Keratinocyte (primary cell): ENCODE measurements around the gene SNX3. TPM values are rescaled to one million over a fixed set of nuclear protein-coding genes. Genes with fewer than 3 reads are reported as not detected.

Experiments used
- DNase-seq: peaks from one replicate; pipeline ENCODE4 v3.0.0-alpha.2; 2011; ENCODE audit warnings: low read depth, missing footprints, low spot score
- FAIRE-seq: peaks from 2 replicates; lab custom pipeline; 2011; peaks lifted over from hg19 to GRCh38; lab: Jason Lieb, UNC
- H2AFZ ChIP-seq: 2 replicates; pipeline ENCODE4 v1.6.0; 2012; ENCODE audit warnings: low read length, control low read depth, inconsistent platforms; ENCODE audit not compliant: control insufficient read depth
- H3K27ac ChIP-seq: 2 replicates; pipeline ENCODE4 v1.5.1; 2011; ENCODE audit warnings: low read length; ENCODE audit not compliant: control insufficient read depth, insufficient read depth
- H3K27me3 ChIP-seq: 3 replicates; pipeline ENCODE4 v1.6.0; 2011; ENCODE audit warnings: low read length; ENCODE audit not compliant: control insufficient read depth, insufficient read depth; ENCODE audit errors: extremely low read depth
- H3K36me3 ChIP-seq, 2 experiments: 2 replicates in 1 of 2; 3 replicates in 1 of 2; pipeline ENCODE4 v1.5.1; 2011; ENCODE audit warnings: low read length in 2 of 2, mild to moderate bottlenecking in 1 of 2; ENCODE audit not compliant: control insufficient read depth in 2 of 2, insufficient read depth in 2 of 2; ENCODE audit errors: extremely low read depth in 1 of 2
- H3K4me1 ChIP-seq: 3 replicates; pipeline ENCODE4 v1.5.1; 2011; ENCODE audit warnings: low read length; ENCODE audit not compliant: control insufficient read depth, insufficient read depth; ENCODE audit errors: extremely low read depth
- H3K4me2 ChIP-seq: 3 replicates; pipeline ENCODE4 v1.6.0; 2011; ENCODE audit warnings: low read depth, low read length; ENCODE audit not compliant: control insufficient read depth, insufficient read depth; ENCODE audit errors: extremely low read depth
- H3K4me3 ChIP-seq, 3 experiments: fragments of 200-600 bp in 1 of 3; sonication (generic) in 1 of 3; 2 replicates in 2 of 3; 3 replicates in 1 of 3; pipeline ENCODE4 v1.5.1; 2011 to 2016; ENCODE audit warnings: low read length in 3 of 3, mild to moderate bottlenecking in 3 of 3, control low read depth in 2 of 3, inconsistent platforms in 1 of 3, low read depth in 1 of 3, mixed read lengths in 1 of 3, mixed run types in 1 of 3, moderate library complexity in 1 of 3; ENCODE audit not compliant: control insufficient read depth in 2 of 3, insufficient read depth in 2 of 3; ENCODE audit errors: extremely low read depth in 1 of 3
- H3K79me2 ChIP-seq: 2 replicates; pipeline ENCODE4 v1.6.0; 2012; ENCODE audit warnings: low read length; ENCODE audit not compliant: control insufficient read depth, insufficient read depth
- H3K9ac ChIP-seq: 3 replicates; pipeline ENCODE4 v1.6.0; 2011; ENCODE audit warnings: low read length; ENCODE audit not compliant: control insufficient read depth, insufficient read depth; ENCODE audit errors: extremely low read depth
- H3K9me1 ChIP-seq: 3 replicates; pipeline ENCODE4 v1.6.0; 2011; ENCODE audit warnings: low read length; ENCODE audit not compliant: control insufficient read depth, insufficient read depth; ENCODE audit errors: extremely low read depth
- H3K9me3 ChIP-seq: 2 replicates; pipeline ENCODE4 v1.5.1; 2012; ENCODE audit warnings: low read depth, low read length; ENCODE audit not compliant: control insufficient read depth
- H4K20me1 ChIP-seq: 3 replicates; pipeline ENCODE4 v1.6.0; 2011; ENCODE audit warnings: low read length; ENCODE audit not compliant: control insufficient read depth, insufficient read depth; ENCODE audit errors: extremely low read depth
- EZH2 ChIP-seq: IDR thresholded peaks from one replicate; pipeline ENCODE4 v1.6.1; 2012; ENCODE audit warnings: inconsistent platforms, mild to moderate bottlenecking, low read length, moderate library complexity
- dilution Hi-C: fragments of 300-500 bp; cut with MboI; formaldehyde crosslinking; loops from one replicate; pipeline ENCODE4 v1.7.0; 2020; ENCODE audit warnings: low sequenced_read_pairs; ENCODE audit not compliant: extremely low pct_ligation_motif_present
- polyA plus RNA-seq, 5 experiments: library from polyadenylated mRNA; depleted of rRNA in 3 of 5; stranded (reverse) in 3 of 5; stranded (forward) in 1 of 5; unstranded in 1 of 5; fragments of >200 nt; gene quantifications; 1 replicate in 1 of 5; 2 replicates in 3 of 5; 3 replicates in 1 of 5; pipeline versions ENCODE4 v1.2.1 to v1.2.3, GENCODE V29; 2011 to 2012; ENCODE audit warnings: missing spikeins in 2 of 5, low read depth in 1 of 5, low replicate concordance in 1 of 5
- TF ChIP-seq, protein P1 (sequence below), 3 experiments: IDR thresholded peaks in 1 of 3; conservative IDR thresholded peaks in 1 of 3; optimal IDR thresholded peaks in 1 of 3; 2 replicates in 2 of 3; 3 replicates in 1 of 3; pipeline versions ENCODE3 to v1.5.1; 2011; ENCODE audit warnings: low read length in 3 of 3, mild to moderate bottlenecking in 3 of 3, moderate library complexity in 2 of 3, control low read depth in 1 of 3, inconsistent platforms in 1 of 3; ENCODE audit not compliant: insufficient read depth in 2 of 3; ENCODE audit errors: extremely low read depth in 1 of 3

The SNX3 gene
- polyA plus RNA-seq, 1 donor (not counting 4 experiments of a cell fraction or from before 2014, with no cell fraction given): 460 TPM

DNA sequence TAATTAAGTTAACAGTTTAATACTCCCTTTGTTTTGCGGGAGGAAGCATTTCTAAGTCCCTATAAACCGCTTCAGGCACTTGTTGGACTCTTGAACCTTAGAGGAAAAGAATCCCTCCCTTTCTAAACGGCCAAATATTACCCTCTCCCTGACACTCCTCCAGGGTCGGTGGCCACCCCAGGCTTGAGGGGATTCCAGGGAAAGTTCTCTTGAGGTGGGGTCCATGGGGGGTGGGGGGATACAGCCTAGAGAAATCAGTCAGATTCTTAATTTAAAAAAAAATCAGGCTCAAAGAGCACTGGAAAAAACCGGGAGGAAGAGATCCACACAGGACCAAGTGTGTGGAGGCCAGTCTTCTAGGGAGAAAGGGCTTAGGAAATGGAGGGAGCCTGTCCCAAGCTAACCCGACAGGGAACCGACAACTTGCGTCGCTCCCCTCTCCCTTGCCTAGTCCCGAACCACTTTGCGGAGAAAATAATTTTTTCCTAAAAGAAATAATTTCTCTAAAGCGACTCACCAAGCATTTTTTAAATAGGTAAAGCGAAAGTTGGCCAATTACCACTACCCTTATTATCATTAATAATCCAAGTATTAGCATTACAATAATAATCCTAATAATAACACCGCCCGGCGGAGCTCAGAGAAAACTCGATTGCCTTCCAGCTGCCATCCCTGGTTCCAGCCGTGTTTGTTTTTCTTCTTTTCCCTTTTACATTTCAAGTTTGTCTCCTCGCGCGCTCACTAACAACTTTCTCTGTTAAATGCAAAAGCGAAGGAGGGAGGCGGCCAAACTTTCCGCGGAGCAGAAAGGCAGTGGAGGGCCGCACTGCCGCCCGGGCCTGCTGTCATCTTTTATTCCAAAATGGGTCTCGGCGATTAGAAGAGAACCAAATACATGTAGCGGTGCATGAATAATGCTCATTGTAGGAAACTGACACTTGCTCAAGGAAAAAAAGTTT lies 90.2 kb downstream of the SNX3 start:
- Histone ChIP-seq H3K4me2 (no peak overlapping the region), H4K20me1 (no peaks in the 10 kb centered on the region), H3K27me3 (peaks cover 88% of the 10 kb centered on the region), H2AFZ (no peak overlapping the region), H3K79me2 (no peaks in the 10 kb centered on the region), H3K36me3 (no peaks in the 10 kb centered on the region), H3K4me3 (no peak overlapping the region), H3K9me3 (no peaks in the 10 kb centered on the region), H3K9me1 (no peaks in the 10 kb centered on the region), H3K4me1 (peaks cover 13% of the 10 kb centered on the region), H3K27ac (no peak overlapping the region), H3K9ac (no peak overlapping the region)
- TF ChIP-seq, protein P1, sequence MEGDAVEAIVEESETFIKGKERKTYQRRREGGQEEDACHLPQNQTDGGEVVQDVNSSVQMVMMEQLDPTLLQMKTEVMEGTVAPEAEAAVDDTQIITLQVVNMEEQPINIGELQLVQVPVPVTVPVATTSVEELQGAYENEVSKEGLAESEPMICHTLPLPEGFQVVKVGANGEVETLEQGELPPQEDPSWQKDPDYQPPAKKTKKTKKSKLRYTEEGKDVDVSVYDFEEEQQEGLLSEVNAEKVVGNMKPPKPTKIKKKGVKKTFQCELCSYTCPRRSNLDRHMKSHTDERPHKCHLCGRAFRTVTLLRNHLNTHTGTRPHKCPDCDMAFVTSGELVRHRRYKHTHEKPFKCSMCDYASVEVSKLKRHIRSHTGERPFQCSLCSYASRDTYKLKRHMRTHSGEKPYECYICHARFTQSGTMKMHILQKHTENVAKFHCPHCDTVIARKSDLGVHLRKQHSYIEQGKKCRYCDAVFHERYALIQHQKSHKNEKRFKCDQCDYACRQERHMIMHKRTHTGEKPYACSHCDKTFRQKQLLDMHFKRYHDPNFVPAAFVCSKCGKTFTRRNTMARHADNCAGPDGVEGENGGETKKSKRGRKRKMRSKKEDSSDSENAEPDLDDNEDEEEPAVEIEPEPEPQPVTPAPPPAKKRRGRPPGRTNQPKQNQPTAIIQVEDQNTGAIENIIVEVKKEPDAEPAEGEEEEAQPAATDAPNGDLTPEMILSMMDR (optimal IDR thresholded peaks at IDR 0.05 in 1 of 3, IDR thresholded peaks at IDR 0.05 in 1 of 3, conservative IDR thresholded peaks at IDR 0.05 in 1 of 3; ENCODE audit: extremely low read depth in 1 of 3, insufficient read depth in 2 of 3, low read length in 3 of 3): no peak
- TF ChIP-seq EZH2: no peak
- dilution Hi-C loops: no loop called here
- no peak for DNase-seq
- no peak for FAIRE-seq

DNA sequence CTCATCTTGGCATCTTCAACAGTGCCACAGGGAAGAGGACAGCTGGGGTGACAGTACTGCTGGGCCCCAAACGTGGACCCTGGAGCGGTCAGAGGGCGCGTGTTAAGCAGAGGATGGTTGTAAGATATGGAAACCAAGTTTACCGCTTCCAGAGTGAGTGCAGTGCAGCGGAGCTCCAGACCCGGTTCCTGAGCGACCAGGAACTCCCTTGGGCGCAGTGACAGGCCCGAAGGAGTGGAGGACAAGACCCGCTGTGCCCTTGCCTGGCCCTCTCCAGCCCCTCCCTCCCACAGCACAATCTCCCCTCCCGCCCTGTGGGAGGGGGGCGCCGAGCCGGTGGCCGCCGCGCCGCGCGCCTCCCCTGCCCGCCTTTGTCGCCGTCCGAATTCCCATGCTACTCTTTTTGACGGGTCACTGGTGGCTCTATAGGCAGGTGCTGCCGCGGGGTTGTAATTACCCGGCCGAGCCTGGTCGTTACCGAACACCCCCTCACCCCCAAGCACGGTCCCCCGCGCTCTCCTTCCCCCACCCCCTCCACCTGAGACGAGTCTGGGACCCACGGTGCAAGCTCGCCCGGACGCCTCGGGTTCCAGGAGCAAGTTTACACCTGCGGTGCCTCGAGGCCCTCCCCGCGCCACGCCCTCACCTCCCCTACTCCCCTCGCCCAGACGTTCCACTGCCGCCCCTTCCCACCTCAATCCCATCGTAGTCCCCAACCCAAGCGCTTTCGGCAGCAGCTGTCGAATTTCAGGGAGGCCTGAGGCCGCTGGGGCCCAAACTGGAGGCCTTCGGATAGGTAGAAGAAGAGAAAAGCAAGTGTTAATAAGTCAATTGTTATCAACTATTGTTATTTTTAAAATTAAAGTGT lies 91.1 kb downstream of the SNX3 start:
- peaks cover 13% of the 10 kb centered on the region for H3K4me1 ChIP-seq
- peaks cover 88% of the 10 kb centered on the region for H3K27me3 ChIP-seq
- H3K4me2 ChIP-seq: peak overlapping the region; percentile 51
- H2AFZ ChIP-seq: no peak overlapping the region
- no peak overlapping the region for H3K27ac ChIP-seq
- dilution Hi-C loops: no loop called here
- no peaks in the 10 kb centered on the region for H3K9me1 ChIP-seq
- H3K79me2 ChIP-seq: no peaks in the 10 kb centered on the region
- no peaks in the 10 kb centered on the region for H4K20me1 ChIP-seq
- no peak overlapping the region for H3K9ac ChIP-seq
- H3K9me3 ChIP-seq: no peaks in the 10 kb centered on the region
- no peak for FAIRE-seq
- no peak overlapping the region for H3K4me3 ChIP-seq
- H3K36me3 ChIP-seq: no peaks in the 10 kb centered on the region
- TF ChIP-seq, protein P1 (optimal IDR thresholded peaks at IDR 0.05 in 1 of 3, IDR thresholded peaks at IDR 0.05 in 1 of 3, conservative IDR thresholded peaks at IDR 0.05 in 1 of 3; ENCODE audit: extremely low read depth in 1 of 3, insufficient read depth in 2 of 3, low read length in 3 of 3): no peak
- no peak for DNase-seq
